Measurements from ENCODE around the gene MCC. TPM values are rescaled to one million over a fixed set of nuclear protein-coding genes. Genes with fewer than 3 reads are reported as not detected.

MCC gene
- total and polyA plus RNA-seq, 12 donors, result 1.8 to 12.6 (median 8.9) TPM

- intact Hi-C loops (cut with DNase I), result no loop called here
- Histone ChIP-seq H3K36me3 (replicated peaks in 1 of 2) (no peaks in the 10 kb centered on the region), H3K4me3 (no peak overlapping the region), H3K9me3 (replicated peaks in 1 of 3) (no peaks in the 10 kb centered on the region), H3K4me1 (replicated peaks in 1 of 2) (peaks cover 0 to 13% of the 10 kb centered on the region in 2 donors), H3K27ac (no peak overlapping the region), H3K27me3 (no peaks in the 10 kb centered on the region)
- TF ChIP-seq CTCF (IDR thresholded peaks at IDR 0.05), result no peak
- no peak for TF ChIP-seq POLR2A (IDR thresholded peaks at IDR 0.05)
- 86 to 90% (median 88%) methylated on average over 3 of the region's 3 CpGs for WGBS, 4 donors
- DNase-seq, result no peak
Observed at GRCh38 chr5:113118298-113118697, 370.0 kb downstream of the MCC start.

- H3K27ac ChIP-seq, result no peak overlapping the region
- TF ChIP-seq CTCF (IDR thresholded peaks at IDR 0.05), result no peak
- no peak for TF ChIP-seq POLR2A (IDR thresholded peaks at IDR 0.05)
- H3K36me3 ChIP-seq (replicated peaks in 1 of 2), result no peaks in the 10 kb centered on the region
- H3K27me3 ChIP-seq, result no peaks in the 10 kb centered on the region
- H3K9me3 ChIP-seq (replicated peaks in 1 of 3), result no peaks in the 10 kb centered on the region
- H3K4me3 ChIP-seq, result no peak overlapping the region
- DNase-seq, result no peak
- peaks cover 0 to 13% of the 10 kb centered on the region in 2 donors for H3K4me1 ChIP-seq (replicated peaks in 1 of 2)
- WGBS, 4 donors, result 75 to 87% (median 82%) methylated on average over 3 to 4 of the region's 4 CpGs
- intact Hi-C loops (cut with DNase I), result no loop called here
Observed at GRCh38 chr5:113117543-113118115, 370.6 kb downstream of the MCC start.

GRCh38 chr5:113115956-113116355 is 372.3 kb downstream of the MCC start:
- WGBS, 4 donors, result 88 to 97% (median 94%) methylated on average over 4 of the region's 4 CpGs

GRCh38 chr5:113115061-113115460 is 373.2 kb downstream of the MCC start:
- Histone ChIP-seq H3K27me3 (no peaks in the 10 kb centered on the region), H3K9me3 (replicated peaks in 1 of 3) (no peaks in the 10 kb centered on the region), H3K36me3 (replicated peaks in 1 of 2) (no peaks in the 10 kb centered on the region), H3K4me1 (replicated peaks in 1 of 2) (peaks cover 0 to 13% of the 10 kb centered on the region in 2 donors), H3K4me3 (no peak overlapping the region), H3K27ac (no peak overlapping the region)
- DNase-seq, result no peak
- TF ChIP-seq POLR2A (IDR thresholded peaks at IDR 0.05), result no peak
- no peak for TF ChIP-seq CTCF (IDR thresholded peaks at IDR 0.05)
- 80 to 89% (median 85%) methylated on average over 8 of the region's 8 CpGs for WGBS, 4 donors
- intact Hi-C loops (cut with DNase I), result no loop called here

More at GRCh38 chr5:113115956-113116355, 372.3 kb downstream of the MCC start:
- Histone ChIP-seq H3K4me1 (replicated peaks in 1 of 2) (peaks cover 0 to 13% of the 10 kb centered on the region in 2 donors), H3K9me3 (replicated peaks in 1 of 3) (no peaks in the 10 kb centered on the region), H3K27ac (no peak overlapping the region), H3K36me3 (replicated peaks in 1 of 2) (no peaks in the 10 kb centered on the region), H3K27me3 (no peaks in the 10 kb centered on the region), H3K4me3 (no peak overlapping the region)
- DNase-seq, result no peak
- TF ChIP-seq POLR2A (IDR thresholded peaks at IDR 0.05) (no peak), CTCF (IDR thresholded peaks at IDR 0.05) (no peak)
- intact Hi-C loops (cut with DNase I), result no loop called here
